Calu3 (cell line): Measurements from ENCODE around the gene MNT. TPM values are rescaled to one million over a fixed set of nuclear protein-coding genes. Genes with fewer than 3 reads are reported as not detected.

Experiments used
- BruUV-seq: library from RNA; stranded (reverse); fragments of 400-500 nt; replicated peaks from 2 replicates; lab custom pipeline; 2021; lab: Mats Ljungman, UMichigan
- CTCF ChIA-PET: fragments of 300-600 bp; sonication (Branson Sonifier 250); formaldehyde crosslinking; loops from one replicate; lab custom pipeline; 2022; ENCODE audit warnings: antibody characterized with exemption; lab: Charles Lee
- DNase-seq: peaks from one replicate; pipeline ENCODE4 v3.0.0; 2022
- H3K27ac Mint-ChIP-seq: one replicate; pipeline ENCODE4 v1.8.0; 2022; ENCODE audit warnings: mixed read lengths; ENCODE audit not compliant: unreplicated experiment
- H3K27me3 Mint-ChIP-seq: one replicate; pipeline ENCODE4 v1.8.0; 2022; ENCODE audit warnings: mixed read lengths; ENCODE audit not compliant: unreplicated experiment
- H3K36me3 Mint-ChIP-seq: one replicate; pipeline ENCODE4 v1.8.0; 2022; ENCODE audit warnings: mild to moderate bottlenecking, moderate library complexity, mixed read lengths; ENCODE audit not compliant: insufficient read depth, unreplicated experiment
- H3K4me1 Mint-ChIP-seq: one replicate; pipeline ENCODE4 v1.8.0; 2022; ENCODE audit warnings: mild to moderate bottlenecking, low read depth, mixed read lengths; ENCODE audit not compliant: unreplicated experiment
- H3K4me3 Mint-ChIP-seq: one replicate; pipeline ENCODE4 v1.8.0; 2022; ENCODE audit warnings: mild to moderate bottlenecking, low read depth, moderate library complexity, mixed read lengths; ENCODE audit not compliant: unreplicated experiment
- H3K9me3 Mint-ChIP-seq: one replicate; pipeline ENCODE4 v1.8.0; 2022; ENCODE audit warnings: low read depth, mixed read lengths; ENCODE audit not compliant: unreplicated experiment
- CTCF ChIP-seq: fragments of 200-600 bp; IDR thresholded peaks from one replicate; pipeline ENCODE4 v1.8.0; 2022; ENCODE audit warnings: antibody characterized with exemption; ENCODE audit not compliant: unreplicated experiment
- intact Hi-C: fragments of 100-400 bp; cut with micrococcal nuclease; formaldehyde crosslinking; loops from one replicate; pipeline ENCODE4 v1.10.0; 2022; ENCODE audit not compliant: unreplicated experiment
- total RNA-seq: library from RNA; stranded (reverse); gene quantifications from 2 replicates; pipeline ENCODE4 v1.2.3, GENCODE V29; 2022

Gene MNT
- total RNA-seq, 1 experiment from 2014 or later: 32.1 TPM

DNA sequence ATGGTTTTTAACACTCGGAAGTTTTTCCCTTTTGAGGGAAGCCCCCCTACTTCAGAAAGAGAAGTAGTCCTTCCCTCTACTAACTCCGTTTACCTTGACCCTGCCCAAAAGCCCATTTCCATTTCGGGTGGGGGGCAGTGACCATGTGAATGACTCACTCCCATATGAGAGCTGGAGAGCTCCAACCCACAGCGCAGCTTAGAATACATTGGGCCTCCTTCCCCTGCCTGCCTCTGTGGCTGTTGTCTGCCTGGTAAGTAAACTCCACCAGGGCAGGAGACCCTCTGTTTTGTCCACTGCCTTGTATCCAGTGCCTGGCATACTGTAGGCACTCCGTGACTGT lies 62.6 kb downstream of the MNT start:
- no peaks in the 10 kb centered on the region for H3K27me3 Mint-ChIP-seq
- no peak overlapping the region for H3K27ac Mint-ChIP-seq
- peak overlapping the region; percentile 99 for H3K4me3 Mint-ChIP-seq
- H3K9me3 Mint-ChIP-seq: no peaks in the 10 kb centered on the region
- H3K36me3 Mint-ChIP-seq: peaks cover 39% of the 10 kb centered on the region
- TF ChIP-seq CTCF: no peak
- no peaks in the 10 kb centered on the region for H3K4me1 Mint-ChIP-seq
- CTCF ChIA-PET: interaction anchor here (0.6 to 1.5 kb wide), 2 partner anchors 15 to 21 kb away, joined by 3 to 10 read pairs; no protein-coding TSS in a partner anchor
- intact Hi-C loops: no loop called here
- DNase-seq: no peak
- BruUV-seq: no TSS peak

DNA sequence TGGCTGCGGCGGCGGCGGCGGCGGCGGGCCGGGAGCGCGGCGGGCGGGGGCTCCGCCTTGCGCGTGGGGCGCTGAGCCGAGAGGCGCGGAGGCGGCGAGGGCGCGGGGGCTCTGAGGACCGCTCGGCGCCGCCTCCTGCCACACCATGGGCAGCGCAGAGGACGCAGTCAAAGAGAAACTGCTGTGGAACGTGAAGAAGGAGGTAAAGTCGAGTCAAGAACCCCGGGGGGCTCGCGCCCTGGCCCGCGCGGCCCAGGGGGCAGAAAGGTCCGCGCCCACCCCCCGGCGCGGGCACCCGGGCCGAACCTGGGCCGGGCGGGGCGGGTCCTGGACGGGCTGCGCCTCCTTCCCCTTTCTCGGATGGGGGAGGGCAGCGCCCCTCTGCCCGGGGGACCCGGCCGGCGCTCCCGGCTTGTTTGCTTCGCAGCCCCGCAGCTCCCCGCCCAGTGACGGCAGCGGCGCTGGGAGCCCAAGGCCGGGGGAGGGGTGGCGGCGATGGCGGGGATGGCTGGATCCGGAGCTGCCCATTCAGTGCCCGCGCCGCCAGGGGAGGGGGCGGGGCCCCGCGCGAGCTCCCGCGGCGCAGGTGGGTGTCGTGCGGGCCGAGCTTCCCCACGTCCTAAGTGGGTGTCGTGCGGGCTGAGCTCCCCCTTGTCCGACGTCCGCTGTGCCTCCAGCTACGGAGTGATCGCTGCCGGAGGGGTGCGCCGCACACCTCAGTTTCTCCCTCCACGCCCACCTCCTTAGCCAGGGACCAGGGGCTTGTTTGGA lies 63.1 kb downstream of the MNT start:
- intact Hi-C loops: no loop called here
- H3K27ac Mint-ChIP-seq: no peak overlapping the region
- BruUV-seq: no TSS peak
- no peaks in the 10 kb centered on the region for H3K9me3 Mint-ChIP-seq
- H3K27me3 Mint-ChIP-seq: no peaks in the 10 kb centered on the region
- H3K4me3 Mint-ChIP-seq: peak overlapping the region; percentile 99
- TF ChIP-seq CTCF: no peak
- H3K36me3 Mint-ChIP-seq: peaks cover 36% of the 10 kb centered on the region
- DNase-seq: peak; percentile 69
- H3K4me1 Mint-ChIP-seq: no peaks in the 10 kb centered on the region
- CTCF ChIA-PET: interaction anchor here (0.6 to 1.5 kb wide), 2 partner anchors 15 to 22 kb away, joined by 3 to 10 read pairs; no protein-coding TSS in a partner anchor

DNA sequence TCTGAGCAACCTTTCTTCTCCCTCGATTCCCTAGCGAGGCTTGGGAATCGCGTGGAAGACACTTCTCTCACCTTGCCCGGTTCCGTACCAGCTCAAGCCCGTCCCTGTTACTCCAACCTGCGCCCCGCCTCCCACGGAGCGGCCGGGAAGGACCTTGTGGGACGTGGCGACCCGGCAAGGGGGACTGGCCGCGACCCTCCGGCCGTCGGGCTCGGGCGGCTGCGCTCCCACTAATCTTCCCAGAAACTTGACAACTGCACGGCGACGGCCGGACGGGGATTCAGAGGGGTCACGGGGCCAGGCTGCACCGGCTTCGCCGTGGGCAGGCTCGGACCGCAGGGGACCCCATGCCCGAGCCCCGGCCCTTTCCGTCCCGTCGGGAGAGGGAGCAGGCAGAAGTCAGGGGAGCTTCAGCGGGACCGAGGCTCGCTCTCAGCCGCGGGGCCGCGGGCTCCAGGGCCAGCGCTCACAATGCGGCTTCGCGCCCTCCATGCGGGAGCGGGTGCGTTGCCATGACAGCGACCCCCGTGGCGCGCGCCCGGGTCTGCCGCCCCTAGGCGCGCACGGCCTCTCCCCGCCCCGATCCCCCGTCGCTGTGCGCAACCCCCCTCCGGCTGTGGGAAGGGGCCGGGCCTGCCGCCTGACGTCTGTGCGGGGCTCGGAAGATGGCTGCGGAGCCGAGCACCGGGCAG lies 63.9 kb downstream of the MNT start, which contains the start of gene SGSM2:
Gene SGSM2, plus strand, starts transcription at position 650 of the 692 bp plus-strand sequence. CDS start 188 bp downstream, outside the sequence.
- Mint-ChIP-seq H3K4me1 (no peaks in the 10 kb centered on the region), H3K27me3 (no peaks in the 10 kb centered on the region), H3K4me3 (peak within 1 kb of the TSS; percentile 99), H3K36me3 (peaks cover 36% of the 10 kb centered on the region), H3K27ac (peak within 1 kb of the TSS; percentile 96), H3K9me3 (no peaks in the 10 kb centered on the region)
- no peak for TF ChIP-seq CTCF
- CTCF ChIA-PET: interaction anchor here (1.1 to 1.5 kb wide), 4 partner anchors 10 to 79 kb away, joined by 3 to 10 read pairs (median 4); no protein-coding TSS in a partner anchor
- DNase-seq: peak; percentile 50
- BruUV-seq: no TSS peak
- intact Hi-C loops: no loop called here

GRCh38 chr17:2336215-2336851 lies 64.5 kb downstream of the MNT start, which contains the start of gene TSR1:
TSR1 (minus strand) TSS chr17:2336457; CDS start chr17:2336427, 30 bp downstream.
- no peak for TF ChIP-seq CTCF
- BruUV-seq: no TSS peak
- no peaks in the 10 kb centered on the region for H3K9me3 Mint-ChIP-seq
- no peaks in the 10 kb centered on the region for H3K4me1 Mint-ChIP-seq
- H3K27ac Mint-ChIP-seq: peak within 1 kb of the TSS; percentile 96
- DNase-seq: peak; percentile 87
- intact Hi-C loops: no loop called here
- no peaks in the 10 kb centered on the region for H3K27me3 Mint-ChIP-seq
- H3K4me3 Mint-ChIP-seq: peak within 1 kb of the TSS; percentile 99
- CTCF ChIA-PET: interaction anchor here (1.1 to 1.2 kb wide), 3 partner anchors 10 to 80 kb away, joined by 3 to 5 read pairs (median 4); no protein-coding TSS in a partner anchor
- peaks cover 36% of the 10 kb centered on the region for H3K36me3 Mint-ChIP-seq
